Fibroblast of the aortic adventitia (primary cell): ENCODE results near the gene MAD1L1. TPM values are rescaled to one million over a fixed set of nuclear protein-coding genes. Genes with fewer than 3 reads are reported as not detected.

Experiments used
- DNase-seq: peaks from one replicate; pipeline ENCODE4 v3.0.0-alpha.2; 2010; ENCODE audit warnings: low read depth
- H3K4me3 ChIP-seq: 2 replicates; pipeline ENCODE4 v1.5.1; 2011; ENCODE audit warnings: low read depth, mild to moderate bottlenecking, control low read depth, low read length, moderate library complexity
- total RNA-seq: library from RNA; depleted of rRNA; stranded (reverse); fragments of >200 nt; gene quantifications from 2 replicates; pipeline ENCODE4 v1.2.3, GENCODE V29; 2012; ENCODE audit warnings: low replicate concordance
- TF ChIP-seq, protein P1 (sequence below): IDR thresholded peaks from 2 replicates; pipeline ENCODE4 v1.5.1; 2011; ENCODE audit warnings: mild to moderate bottlenecking, low read length, control low read depth, inconsistent platforms; ENCODE audit not compliant: insufficient read depth

Gene MAD1L1
- total RNA-seq, 1 donor: 22.9 TPM

GRCh38 chr7:2098496-2098895 lies 134.2 kb downstream of the MAD1L1 start:
- DNase-seq: no peak
- TF ChIP-seq, protein P1, sequence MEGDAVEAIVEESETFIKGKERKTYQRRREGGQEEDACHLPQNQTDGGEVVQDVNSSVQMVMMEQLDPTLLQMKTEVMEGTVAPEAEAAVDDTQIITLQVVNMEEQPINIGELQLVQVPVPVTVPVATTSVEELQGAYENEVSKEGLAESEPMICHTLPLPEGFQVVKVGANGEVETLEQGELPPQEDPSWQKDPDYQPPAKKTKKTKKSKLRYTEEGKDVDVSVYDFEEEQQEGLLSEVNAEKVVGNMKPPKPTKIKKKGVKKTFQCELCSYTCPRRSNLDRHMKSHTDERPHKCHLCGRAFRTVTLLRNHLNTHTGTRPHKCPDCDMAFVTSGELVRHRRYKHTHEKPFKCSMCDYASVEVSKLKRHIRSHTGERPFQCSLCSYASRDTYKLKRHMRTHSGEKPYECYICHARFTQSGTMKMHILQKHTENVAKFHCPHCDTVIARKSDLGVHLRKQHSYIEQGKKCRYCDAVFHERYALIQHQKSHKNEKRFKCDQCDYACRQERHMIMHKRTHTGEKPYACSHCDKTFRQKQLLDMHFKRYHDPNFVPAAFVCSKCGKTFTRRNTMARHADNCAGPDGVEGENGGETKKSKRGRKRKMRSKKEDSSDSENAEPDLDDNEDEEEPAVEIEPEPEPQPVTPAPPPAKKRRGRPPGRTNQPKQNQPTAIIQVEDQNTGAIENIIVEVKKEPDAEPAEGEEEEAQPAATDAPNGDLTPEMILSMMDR: no peak
- H3K4me3 ChIP-seq: no peak overlapping the region

DNA sequence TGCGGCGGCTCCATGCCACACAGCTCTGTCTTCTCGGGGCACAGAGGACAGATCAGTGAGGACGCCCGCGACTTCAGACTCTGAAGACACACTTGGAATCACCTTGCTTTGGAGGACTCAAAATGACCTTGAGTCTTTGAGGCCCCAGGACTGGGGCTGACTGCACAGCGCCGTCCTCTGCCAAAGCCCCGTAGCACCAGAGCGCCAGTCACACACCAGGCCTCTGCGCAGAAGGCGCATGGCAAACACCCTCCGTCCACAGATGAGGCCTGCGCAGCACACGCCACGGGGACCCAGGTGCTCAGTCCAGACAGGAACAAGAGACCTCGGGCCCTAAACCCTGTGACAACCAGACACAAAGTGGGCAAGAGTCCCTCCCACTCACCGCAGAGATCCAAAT lies 134.7 kb downstream of the MAD1L1 start:
- no peak overlapping the region for H3K4me3 ChIP-seq
- no peak for DNase-seq
- TF ChIP-seq, protein P1: no peak

DNA sequence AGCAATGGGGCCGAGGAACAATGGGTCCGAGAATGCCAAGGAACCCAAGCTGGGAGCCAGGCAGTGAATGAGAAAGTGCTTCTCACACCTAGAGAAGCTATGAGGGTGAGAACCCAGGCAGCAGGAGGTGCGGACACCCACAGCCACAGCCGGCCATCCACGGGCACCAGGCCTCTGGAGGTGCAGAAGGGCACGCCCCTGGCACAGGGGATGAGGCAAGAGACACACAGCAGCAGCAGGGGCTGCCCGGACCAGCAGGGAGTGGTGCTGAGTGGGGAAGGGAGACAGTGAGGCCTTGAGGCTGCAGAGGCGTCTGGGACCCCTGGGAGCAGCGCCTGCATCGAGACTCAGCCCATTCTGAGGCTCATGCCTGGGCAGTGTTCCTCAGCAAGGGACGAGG lies 135.3 kb downstream of the MAD1L1 start:
- no peak overlapping the region for H3K4me3 ChIP-seq
- DNase-seq: no peak
- TF ChIP-seq, protein P1: no peak

GRCh38 chr7:2096692-2097387 lies 135.9 kb downstream of the MAD1L1 start:
- no peak for DNase-seq
- no peak overlapping the region for H3K4me3 ChIP-seq
- TF ChIP-seq, protein P1: no peak

GRCh38 chr7:2095436-2095835 lies 137.3 kb downstream of the MAD1L1 start:
- TF ChIP-seq, protein P1: no peak
- no peak for DNase-seq
- H3K4me3 ChIP-seq: no peak overlapping the region

DNA sequence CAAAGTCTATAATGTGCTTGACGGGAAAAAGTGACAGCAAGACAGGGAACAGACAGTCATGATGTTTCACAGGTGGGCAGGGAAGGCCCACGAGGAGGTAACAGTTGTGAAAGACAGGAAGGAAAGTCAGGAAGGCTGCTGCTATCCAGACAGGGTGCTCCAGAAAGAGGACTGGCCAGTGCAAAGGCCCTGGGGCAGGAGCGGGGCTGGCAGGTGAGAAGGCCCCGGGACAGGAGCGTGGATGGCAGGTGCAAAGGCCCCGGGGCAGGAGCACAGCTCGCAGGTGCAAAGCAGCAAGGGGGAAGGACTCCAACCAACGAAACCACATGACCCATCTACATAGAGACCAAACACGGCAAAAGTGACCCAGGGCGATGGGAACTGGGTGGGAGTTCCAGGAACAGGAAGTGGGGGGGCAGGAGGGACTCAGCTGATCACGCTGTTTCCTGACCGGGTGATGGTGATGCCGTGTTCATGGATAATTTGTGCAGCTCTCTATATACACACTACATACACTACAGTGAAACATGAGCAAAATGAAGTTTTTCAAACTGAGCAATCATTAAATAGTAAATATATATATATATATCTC lies 138.2 kb downstream of the MAD1L1 start:
- H3K4me3 ChIP-seq: no peak overlapping the region
- TF ChIP-seq, protein P1: no peak

More for the DNA sequence above, 138.2 kb downstream of the MAD1L1 start:
- no peak for DNase-seq
